ENCODE results near the gene RNASEH2B.

DNA sequence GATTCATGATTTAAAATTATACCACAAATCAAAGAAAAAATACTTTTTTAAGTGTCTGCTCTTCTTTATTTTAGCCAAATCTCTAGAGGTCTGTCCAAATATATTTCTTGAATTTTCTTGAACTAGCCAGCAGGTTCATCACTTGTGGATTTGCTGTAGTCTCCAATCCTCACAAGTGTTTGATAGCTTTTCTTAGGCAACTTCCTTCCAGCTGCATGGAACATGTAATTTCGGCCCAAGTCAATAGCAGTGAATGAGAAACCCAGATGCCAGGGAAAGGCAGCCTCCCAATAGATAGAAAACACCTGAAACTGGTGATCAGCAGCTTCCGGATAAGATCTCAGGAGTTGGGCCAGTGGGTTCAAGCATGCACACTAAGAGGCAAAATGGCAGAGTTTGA, 15.6 kb upstream of the RNASEH2B start:
- TF ChIP-seq, protein P1, sequence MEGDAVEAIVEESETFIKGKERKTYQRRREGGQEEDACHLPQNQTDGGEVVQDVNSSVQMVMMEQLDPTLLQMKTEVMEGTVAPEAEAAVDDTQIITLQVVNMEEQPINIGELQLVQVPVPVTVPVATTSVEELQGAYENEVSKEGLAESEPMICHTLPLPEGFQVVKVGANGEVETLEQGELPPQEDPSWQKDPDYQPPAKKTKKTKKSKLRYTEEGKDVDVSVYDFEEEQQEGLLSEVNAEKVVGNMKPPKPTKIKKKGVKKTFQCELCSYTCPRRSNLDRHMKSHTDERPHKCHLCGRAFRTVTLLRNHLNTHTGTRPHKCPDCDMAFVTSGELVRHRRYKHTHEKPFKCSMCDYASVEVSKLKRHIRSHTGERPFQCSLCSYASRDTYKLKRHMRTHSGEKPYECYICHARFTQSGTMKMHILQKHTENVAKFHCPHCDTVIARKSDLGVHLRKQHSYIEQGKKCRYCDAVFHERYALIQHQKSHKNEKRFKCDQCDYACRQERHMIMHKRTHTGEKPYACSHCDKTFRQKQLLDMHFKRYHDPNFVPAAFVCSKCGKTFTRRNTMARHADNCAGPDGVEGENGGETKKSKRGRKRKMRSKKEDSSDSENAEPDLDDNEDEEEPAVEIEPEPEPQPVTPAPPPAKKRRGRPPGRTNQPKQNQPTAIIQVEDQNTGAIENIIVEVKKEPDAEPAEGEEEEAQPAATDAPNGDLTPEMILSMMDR (IDR thresholded peaks at IDR 0.05; ENCODE audit: low read length) = no peak
- TF ChIP-seq EZH2phosphoT487 (IDR thresholded peaks at IDR 0.05; ENCODE audit: low read length) (no peak), EZH2 (optimal IDR thresholded peaks at IDR 0.05; ENCODE audit: low read depth, low read length) (no peak)

All from MM.1S (cell line).